ENCODE data around the gene DPP6.

DNA sequence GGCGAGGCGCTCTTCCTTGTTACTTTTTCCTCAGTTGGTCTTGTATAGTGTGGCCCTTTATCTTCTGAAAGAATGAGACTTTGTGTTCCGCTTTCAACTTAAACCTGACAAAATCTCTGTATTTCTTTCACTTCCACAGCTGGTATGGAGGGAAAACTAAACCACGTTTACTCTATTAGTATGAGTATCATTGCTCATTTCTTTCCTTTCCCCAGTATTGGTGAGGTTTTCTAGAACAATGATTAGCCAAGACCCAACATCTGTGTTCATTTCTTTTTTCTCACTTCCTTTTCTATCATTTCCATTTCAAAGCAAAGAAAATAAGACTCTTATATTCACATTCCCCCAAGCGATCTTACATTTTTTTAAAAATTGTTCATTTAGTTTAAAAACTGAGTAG lies 785.4 kb downstream of the DPP6 start:
- TF ChIP-seq, protein P1, sequence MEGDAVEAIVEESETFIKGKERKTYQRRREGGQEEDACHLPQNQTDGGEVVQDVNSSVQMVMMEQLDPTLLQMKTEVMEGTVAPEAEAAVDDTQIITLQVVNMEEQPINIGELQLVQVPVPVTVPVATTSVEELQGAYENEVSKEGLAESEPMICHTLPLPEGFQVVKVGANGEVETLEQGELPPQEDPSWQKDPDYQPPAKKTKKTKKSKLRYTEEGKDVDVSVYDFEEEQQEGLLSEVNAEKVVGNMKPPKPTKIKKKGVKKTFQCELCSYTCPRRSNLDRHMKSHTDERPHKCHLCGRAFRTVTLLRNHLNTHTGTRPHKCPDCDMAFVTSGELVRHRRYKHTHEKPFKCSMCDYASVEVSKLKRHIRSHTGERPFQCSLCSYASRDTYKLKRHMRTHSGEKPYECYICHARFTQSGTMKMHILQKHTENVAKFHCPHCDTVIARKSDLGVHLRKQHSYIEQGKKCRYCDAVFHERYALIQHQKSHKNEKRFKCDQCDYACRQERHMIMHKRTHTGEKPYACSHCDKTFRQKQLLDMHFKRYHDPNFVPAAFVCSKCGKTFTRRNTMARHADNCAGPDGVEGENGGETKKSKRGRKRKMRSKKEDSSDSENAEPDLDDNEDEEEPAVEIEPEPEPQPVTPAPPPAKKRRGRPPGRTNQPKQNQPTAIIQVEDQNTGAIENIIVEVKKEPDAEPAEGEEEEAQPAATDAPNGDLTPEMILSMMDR (IDR thresholded peaks at IDR 0.05), result no peak
- TF ChIP-seq POLR2A (IDR thresholded peaks at IDR 0.05), result no peak

Data from tibial nerve (tissue), 3 donors.